SHP77 treated with DMSO at 0.1 percent for 48 hours (cell line): Measurements from ENCODE around the gene ZAP70.
A peak's percentile ranks its signal among the peaks of the same experiment; 100 is the strongest.
"Not testable (repeated sequence)": the region's sequence is repeated elsewhere in the genome, so short reads cannot be mapped to it uniquely, and the experiment has no call there.

Experiments used
- DNase-seq: peaks from one replicate; lab custom pipeline; 2025; lab: John Stamatoyannopoulos, UW

ZAP70 gene

DNA sequence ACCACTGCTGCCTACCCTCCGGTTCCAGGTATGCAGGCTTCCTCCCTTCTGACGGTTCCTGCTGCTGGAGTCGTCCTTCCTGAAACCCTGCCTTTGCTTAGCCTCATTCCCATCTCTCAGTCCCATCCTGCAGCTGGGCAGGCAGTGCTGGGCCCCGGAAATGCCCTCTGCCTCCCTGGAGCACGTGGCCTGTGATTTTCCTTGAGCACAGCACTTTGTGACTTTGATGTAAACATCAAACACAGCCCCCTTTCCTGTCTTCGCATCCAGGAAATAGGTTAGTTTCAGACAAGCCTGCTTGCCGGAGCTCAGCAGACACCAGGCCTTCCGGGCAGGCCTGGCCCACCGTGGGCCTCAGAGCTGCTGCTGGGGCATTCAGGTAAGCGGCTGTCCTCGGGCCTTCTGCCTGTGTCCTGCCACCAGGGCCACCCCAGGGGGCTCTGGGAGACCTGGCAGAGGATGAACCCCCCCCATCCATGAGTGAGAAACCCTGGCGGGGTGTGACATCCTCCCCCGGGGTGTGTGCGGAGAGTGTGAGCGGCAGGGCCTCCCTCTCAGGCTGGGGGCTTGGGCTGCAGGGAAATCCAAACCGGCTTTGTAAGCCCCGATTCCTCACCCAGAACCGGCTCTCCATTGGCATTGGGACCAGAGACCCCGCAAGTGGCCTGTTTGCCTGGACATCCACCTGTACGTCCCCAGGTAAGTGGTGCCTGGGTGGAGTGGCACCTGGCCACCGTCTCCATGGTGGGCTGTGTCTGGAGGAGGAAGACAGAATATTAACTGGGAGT is at the start of gene ZAP70:
Gene ZAP70 (plus strand): TSS at position 281 of the 788 bp plus-strand sequence. CDS start 10,461 bp downstream, outside the sequence.
- DNase-seq, result no peak

DNA sequence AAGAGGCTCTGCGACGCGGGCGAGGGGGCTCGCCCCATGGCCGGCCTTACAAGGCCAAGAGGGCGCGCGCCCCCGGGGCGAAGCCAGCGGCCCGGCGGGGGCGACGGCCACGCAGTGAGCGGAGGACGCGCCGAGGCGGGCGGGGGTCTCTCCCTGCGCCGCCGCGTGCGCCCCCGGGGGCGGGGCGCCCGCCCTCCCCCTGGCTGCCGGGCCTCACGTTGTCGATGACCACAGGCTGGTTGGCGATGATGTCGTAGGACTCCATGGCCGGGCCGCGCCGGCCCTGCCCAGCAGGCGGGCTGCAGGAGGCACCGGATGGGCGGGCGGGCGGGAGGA is 49.8 kb upstream of the ZAP70 start:
- DNase-seq, result no peak

DNA sequence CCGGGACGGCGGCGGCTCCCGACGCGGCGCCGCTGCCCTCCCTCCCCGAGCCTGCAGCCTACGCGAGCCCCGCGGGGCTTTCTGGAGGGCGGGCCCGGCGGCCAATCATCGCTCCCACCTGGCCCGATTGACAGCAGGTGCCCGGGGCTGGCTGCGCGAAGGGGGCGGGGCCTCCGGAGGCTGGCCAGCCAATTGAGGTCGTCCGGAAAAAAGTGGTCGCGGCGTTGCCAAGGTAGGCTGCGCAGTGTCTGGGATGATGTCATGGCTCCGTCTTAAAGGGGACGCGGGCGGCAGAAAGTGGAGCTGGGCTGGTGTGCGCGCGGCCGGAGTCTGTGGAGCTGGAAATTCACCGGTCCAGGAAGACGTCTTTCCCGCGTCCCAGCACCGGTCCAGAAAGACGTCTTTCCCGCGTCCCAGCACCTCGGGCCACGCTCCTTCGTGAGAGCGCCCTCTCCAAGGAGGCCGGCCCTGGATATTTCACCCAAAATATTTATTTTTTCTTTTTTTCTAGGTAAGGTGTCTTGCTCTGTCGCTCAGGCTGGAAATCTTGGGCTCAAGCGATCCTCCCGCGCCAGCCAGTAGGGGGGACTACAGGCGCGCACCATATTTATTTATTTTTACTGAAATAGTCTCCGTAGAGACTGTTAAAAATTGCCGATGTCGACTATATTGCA is 49.3 kb upstream of the ZAP70 start, which contains the start of gene ACTR1B:
Gene ACTR1B (minus strand): TSS at position 83 of the 674 bp plus-strand sequence. CDS start 154 bp downstream, outside the sequence.
- peak; percentile 90 for DNase-seq

- peak; percentile 42 for DNase-seq
Observed at GRCh38 chr2:97664636-97664970, 48.8 kb upstream of the ZAP70 start.

DNA sequence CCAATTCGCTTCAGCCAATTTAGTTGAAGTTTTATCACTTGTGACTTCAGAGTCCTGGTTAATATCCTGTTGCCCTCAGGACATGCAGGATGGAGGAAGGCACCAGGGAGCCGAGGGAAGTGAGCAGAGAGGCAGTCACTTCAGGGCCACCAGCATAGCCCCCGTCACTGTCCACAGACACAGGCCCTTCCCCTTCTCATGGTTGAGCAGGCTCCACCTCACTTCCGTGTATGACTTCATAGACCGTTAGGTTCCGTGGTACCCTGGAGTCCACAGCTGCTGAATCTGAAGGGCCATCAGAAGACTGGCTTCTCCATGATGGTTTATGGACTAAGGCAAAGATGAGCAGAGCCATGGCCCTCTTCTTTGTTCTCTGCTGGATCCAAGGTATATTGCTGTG is 43.9 kb upstream of the ZAP70 start, which contains the start of gene C2orf92:
Gene C2orf92 (plus strand): TSS at position 266 of the 400 bp plus-strand sequence. CDS start 76 bp downstream, at position 342.
- DNase-seq, result no peak

GRCh38 chr2:97670471-97670870 is 42.9 kb upstream of the ZAP70 start:
- DNase-seq, result no peak

- DNase-seq, result no peak
Observed at GRCh38 chr2:97671526-97671925, 41.9 kb upstream of the ZAP70 start.

- not testable (repeated sequence) for DNase-seq
Observed at GRCh38 chr2:97672606-97673140, 40.7 kb upstream of the ZAP70 start.

DNA sequence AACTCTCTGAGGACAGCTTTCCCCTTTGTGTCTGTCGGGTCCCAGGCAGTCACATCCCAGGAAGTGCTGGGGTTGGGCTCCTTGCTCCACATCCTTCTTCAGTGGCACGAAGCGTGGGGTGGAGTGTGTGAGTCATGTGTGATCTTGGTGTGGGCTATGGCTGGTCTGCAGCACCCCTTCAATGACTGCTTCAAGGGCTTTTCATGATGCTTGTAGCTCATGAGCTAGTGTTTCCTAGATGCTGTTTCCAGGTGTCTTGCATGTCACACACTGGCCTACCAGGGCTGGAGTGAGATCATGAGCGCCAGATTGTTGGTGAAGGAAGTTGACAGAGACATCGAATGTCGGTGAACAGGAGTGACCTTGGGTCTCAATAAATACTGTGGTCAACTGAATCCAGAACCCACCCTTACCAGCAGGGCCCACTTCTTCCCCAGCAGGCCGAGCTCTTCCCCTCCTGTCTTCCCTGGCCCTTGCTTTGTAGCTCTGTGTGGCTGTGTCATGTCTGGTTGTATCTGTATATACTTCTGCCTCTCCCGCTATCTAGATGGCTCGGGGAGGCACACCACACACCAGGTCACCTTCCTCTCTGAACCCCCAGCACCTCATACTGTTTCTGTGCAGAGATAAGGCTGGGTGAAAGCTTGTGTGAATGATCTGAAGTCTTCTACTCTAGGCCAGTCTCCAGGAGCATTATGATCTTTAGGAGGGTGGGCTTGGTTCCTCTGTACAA is 40.0 kb upstream of the ZAP70 start:
- DNase-seq, result no peak

- no peak for DNase-seq
Observed at GRCh38 chr2:97673915-97674283, 39.5 kb upstream of the ZAP70 start.

DNA sequence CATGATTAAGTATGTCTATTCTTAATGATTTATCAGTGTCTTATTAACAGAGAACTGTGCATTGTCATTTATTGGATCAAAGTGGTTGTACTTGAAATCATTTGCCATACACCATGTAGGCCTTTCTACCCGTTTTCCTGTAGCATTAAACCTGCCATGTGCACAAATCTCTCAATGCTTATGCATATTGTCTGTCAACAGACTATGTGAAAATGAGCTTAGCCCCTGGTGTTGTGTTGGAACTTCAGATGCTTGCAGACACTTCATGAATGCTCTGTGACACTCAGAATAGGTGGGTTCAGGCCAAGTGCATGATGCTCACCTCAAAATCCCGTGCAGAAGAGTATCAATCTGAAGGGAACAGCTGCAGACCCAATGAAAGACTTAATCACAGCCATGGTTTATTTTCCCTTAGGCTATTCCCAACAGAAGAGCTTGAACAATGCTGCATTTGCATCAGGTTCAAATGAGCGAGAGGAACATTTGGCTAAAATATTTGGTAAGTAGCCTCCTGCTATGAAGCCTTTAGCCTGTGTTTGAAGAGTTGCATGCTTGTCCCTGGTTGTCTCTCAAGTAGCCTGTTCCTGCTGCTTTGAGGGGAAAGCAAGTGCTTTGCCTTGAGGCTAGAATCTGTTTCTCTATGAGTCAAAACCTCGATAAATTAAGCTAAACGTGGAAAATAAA is 37.8 kb upstream of the ZAP70 start:
- no peak for DNase-seq

GRCh38 chr2:97676620-97677019 is 36.8 kb upstream of the ZAP70 start:
- no peak for DNase-seq

GRCh38 chr2:97677480-97677879 is 35.9 kb upstream of the ZAP70 start:
- DNase-seq, result no peak

DNA sequence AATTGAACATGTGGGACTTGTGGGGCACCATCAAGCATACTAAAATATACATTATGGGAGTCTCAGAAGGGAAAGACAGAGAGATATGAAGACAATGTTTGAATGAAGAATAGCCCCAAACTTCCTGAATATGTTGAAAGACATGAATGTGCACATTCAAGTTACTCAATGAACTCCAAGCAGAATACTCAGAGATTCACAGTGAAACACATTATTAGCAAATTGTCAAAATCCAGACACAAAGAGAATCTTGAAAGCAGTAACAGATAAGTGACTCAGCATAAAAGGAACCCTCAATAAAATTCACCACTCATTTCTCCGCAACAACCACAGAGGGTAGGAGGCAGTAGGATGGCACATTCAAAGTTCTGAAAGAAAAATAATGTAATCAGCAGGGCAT is 35.1 kb upstream of the ZAP70 start:
- DNase-seq, result no peak

- DNase-seq, result not testable (repeated sequence)
Observed at GRCh38 chr2:97687235-97687634, 26.1 kb upstream of the ZAP70 start.

DNA sequence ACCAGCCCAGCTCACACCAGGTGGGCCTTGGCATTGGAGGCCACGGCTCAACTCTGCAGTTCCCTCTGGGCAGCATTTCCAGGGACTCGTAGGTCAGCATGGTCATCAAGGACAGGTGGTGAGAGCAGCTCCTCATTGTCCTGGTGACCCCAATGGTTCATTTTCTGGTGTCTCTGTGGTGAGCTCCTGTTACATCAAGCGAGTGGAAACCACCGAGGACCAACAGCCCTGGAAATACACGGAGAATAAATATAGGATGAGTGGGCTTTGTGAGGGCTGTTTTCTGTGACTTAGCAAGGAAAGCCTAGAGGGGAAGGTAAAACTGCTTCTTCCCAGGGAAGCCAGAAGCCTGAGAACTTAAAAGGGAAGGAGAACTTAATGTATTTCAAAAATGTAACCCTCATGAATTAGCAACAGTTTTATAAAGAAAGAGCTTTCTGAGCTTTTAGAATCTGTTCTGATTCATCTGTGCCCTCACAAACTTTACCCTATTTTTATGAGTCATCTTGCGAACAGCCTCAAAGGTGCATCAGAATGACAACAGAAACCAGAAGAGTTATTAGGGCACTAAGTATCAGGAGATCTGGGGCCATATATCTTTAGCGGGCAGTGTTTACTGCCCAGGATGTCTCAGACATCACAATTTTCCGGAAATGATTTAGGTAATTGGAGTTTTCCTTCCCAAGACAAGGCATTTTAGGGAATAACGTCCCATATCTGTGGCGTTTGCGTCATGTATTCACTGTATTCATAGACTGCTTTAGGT is 25.1 kb upstream of the ZAP70 start:
- DNase-seq, result no peak

GRCh38 chr2:97691166-97691565 is 22.2 kb upstream of the ZAP70 start:
- DNase-seq, result no peak

DNA sequence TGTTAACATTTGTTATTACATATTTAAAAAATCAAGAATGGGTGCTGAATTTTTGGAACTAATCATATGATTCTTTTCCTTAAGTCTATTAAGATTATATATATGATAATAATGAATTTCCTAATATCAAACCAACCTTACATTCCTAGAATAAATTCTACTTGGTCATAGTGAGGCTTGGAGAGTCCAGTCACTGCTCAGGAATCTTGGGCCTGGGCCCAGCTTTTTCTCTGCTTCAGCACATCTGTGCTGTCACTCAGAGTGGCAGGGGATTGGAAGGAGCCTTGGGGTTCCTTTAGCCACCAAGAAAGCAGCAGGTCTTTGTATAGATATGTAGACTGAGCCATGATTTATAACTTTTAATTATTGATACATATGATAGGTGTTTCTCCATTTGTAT is 19.9 kb upstream of the ZAP70 start:
- no peak for DNase-seq

DNA sequence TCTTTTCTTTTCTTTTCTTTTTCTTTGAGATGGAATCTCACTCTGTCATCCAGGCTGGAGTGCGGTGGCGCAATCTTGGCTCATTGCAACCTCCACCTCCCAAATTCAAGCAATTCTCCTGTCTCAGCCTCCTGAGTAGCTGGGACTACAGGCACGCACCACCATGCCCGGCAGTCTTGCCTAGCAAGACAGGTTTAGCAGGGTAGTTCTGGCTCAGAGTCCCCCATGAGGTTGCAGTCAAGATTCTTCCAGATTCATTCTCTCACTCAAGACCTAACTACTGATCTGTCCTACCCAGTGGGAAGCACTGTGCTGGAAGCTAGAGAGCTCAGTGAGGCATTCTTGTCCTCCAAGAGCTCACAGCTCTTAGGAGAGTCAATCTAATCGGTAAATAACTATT is 17.6 kb upstream of the ZAP70 start:
- DNase-seq, result no peak

- DNase-seq, result peak; percentile 30
Observed at GRCh38 chr2:97697252-97698235, 15.8 kb upstream of the ZAP70 start.
